Activated B cell treated with CpG ODN at 0.5 μM for 24 hours (primary cell): ENCODE measurements around the gene MGLL. TPM values are rescaled to one million over a fixed set of nuclear protein-coding genes. Genes with fewer than 3 reads are reported as not detected.

ENCODE experiments used
- ATAC-seq: fragments of 200-7000 bp; cut with Tn5 transposase; one replicate; pipeline ENCODE4 v1.10.0; 2021; ENCODE audit warnings: low read depth, mild to moderate bottlenecking, moderate library complexity
- CTCF ChIA-PET: fragments of 350-600 bp; sonication (Branson Sonifier 250); formaldehyde crosslinking; loops from one replicate; lab custom pipeline; 2021; ENCODE audit warnings: antibody characterized with exemption; lab: Charles Lee
- POLR2A ChIA-PET: fragments of 350-600 bp; sonication (Branson Sonifier 250); formaldehyde crosslinking; loops from one replicate; lab custom pipeline; 2021; ENCODE audit warnings: antibody characterized with exemption; lab: Charles Lee
- DNase-seq: peaks from one replicate; pipeline ENCODE4 v3.0.0; 2022
- H3K27ac Mint-ChIP-seq: one replicate; pipeline ENCODE4 v1.8.0; 2020; ENCODE audit warnings: mixed read lengths
- H3K27me3 Mint-ChIP-seq: one replicate; pipeline ENCODE4 v1.8.0; 2021; ENCODE audit warnings: mixed read lengths
- H3K36me3 Mint-ChIP-seq: one replicate; pipeline ENCODE4 v1.8.0; 2021; ENCODE audit warnings: low read depth, mixed read lengths
- H3K4me1 Mint-ChIP-seq: one replicate; pipeline ENCODE4 v1.8.0; 2021; ENCODE audit warnings: mixed read lengths
- H3K4me3 Mint-ChIP-seq: one replicate; pipeline ENCODE4 v1.8.0; 2020; ENCODE audit warnings: mild to moderate bottlenecking, mixed read lengths
- H3K9me3 Mint-ChIP-seq: one replicate; pipeline ENCODE4 v1.8.0; 2020; ENCODE audit warnings: mixed read lengths
- intact Hi-C: fragments of 100-400 bp; cut with micrococcal nuclease; formaldehyde crosslinking; loops from one replicate; pipeline ENCODE4 v1.15.1; 2024
- total RNA-seq: library from RNA; stranded (reverse); gene quantifications from 2 replicates; pipeline ENCODE4 v1.2.3, GENCODE V29; 2022
- TF ChIP-seq, protein P1 (sequence below): fragments of 200-600 bp; IDR thresholded peaks from one replicate; pipeline ENCODE4 v1.8.0; 2022; ENCODE audit warnings: antibody characterized with exemption, mild to moderate bottlenecking

Gene MGLL
- total RNA-seq, 1 donor from 2014 or later = 19.1 TPM

DNA sequence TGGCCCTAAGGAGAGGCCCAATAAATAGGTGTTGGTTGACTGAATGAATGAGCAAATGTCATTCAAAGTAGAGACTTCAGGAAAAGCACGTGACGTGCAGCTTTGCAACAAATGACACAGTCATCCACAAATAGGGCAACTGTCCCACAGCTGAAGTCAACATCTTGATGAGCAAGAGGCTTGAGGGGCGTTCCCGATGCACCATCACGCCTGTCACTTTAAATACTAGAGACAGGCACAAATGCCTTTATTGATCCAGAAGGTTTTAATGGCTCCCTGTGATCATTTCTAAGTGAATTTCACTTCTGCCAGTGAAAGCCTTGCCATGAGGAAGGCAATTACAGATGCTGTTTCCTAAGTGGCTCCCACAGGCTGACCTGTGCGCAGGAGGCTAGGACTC is 105.9 kb downstream of the MGLL start:
- Mint-ChIP-seq H3K27me3 (no peaks in the 10 kb centered on the region), H3K4me3 (no peak overlapping the region), H3K9me3 (no peaks in the 10 kb centered on the region), H3K4me1 (no peaks in the 10 kb centered on the region), H3K27ac (no peak overlapping the region), H3K36me3 (peaks cover 2% of the 10 kb centered on the region)
- DNase-seq = no peak
- ChIA-PET POLR2A (no interaction called here), CTCF (no interaction called here)
- no peak for ATAC-seq
- intact Hi-C loops = no loop called here
- TF ChIP-seq, protein P1, sequence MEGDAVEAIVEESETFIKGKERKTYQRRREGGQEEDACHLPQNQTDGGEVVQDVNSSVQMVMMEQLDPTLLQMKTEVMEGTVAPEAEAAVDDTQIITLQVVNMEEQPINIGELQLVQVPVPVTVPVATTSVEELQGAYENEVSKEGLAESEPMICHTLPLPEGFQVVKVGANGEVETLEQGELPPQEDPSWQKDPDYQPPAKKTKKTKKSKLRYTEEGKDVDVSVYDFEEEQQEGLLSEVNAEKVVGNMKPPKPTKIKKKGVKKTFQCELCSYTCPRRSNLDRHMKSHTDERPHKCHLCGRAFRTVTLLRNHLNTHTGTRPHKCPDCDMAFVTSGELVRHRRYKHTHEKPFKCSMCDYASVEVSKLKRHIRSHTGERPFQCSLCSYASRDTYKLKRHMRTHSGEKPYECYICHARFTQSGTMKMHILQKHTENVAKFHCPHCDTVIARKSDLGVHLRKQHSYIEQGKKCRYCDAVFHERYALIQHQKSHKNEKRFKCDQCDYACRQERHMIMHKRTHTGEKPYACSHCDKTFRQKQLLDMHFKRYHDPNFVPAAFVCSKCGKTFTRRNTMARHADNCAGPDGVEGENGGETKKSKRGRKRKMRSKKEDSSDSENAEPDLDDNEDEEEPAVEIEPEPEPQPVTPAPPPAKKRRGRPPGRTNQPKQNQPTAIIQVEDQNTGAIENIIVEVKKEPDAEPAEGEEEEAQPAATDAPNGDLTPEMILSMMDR = no peak

DNA sequence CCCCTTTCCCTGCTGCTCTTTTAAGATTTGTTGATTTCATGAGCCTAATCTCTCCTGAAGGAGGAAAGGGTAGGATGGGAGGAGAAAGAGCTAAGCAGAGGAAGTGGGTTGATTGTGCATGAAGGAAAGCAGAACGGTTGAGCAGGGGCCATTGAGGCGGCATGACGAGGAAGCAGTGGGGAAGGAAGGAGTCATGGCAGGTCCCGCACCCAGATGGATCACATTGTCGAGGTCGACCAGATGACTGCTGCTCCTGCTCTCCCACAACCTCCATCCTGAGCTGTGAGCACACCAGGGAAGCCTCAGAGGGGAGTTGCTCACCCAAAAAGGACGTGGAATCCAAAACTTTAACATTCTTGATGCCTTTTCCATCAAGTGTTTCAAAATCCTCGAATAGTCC is 106.8 kb downstream of the MGLL start:
- Mint-ChIP-seq H3K27ac (no peak overlapping the region), H3K4me3 (no peak overlapping the region), H3K4me1 (no peaks in the 10 kb centered on the region), H3K36me3 (peaks cover under 1% of the 10 kb centered on the region), H3K27me3 (no peaks in the 10 kb centered on the region), H3K9me3 (no peaks in the 10 kb centered on the region)
- ChIA-PET CTCF (no interaction called here), POLR2A (no interaction called here)
- intact Hi-C loops = no loop called here
- no peak for ATAC-seq
- TF ChIP-seq, protein P1 = no peak
- no peak for DNase-seq

DNA sequence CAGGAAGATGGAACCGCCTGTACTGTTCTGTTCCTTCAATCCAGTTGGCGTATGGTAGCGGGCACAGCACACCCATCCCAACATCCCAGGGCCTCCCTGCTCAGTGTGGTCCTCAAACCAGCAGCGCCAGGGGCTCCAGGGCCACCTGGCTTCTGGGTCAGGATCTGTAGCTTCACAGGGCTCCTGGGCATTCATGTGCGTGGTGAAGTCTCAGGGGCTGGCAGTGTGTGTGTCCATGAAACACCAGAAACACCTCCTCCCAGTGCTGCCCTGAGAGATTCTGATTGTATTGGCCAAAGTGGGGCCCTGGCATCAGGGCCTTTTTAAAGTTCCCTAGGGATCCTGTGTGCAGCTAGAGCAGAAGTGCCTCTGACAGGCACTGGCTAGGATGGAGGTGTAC is 107.4 kb downstream of the MGLL start:
- ChIA-PET CTCF (no interaction called here), POLR2A (no interaction called here)
- Mint-ChIP-seq H3K36me3 (no peaks in the 10 kb centered on the region), H3K4me1 (no peaks in the 10 kb centered on the region), H3K4me3 (no peak overlapping the region), H3K9me3 (no peaks in the 10 kb centered on the region), H3K27ac (no peak overlapping the region), H3K27me3 (no peaks in the 10 kb centered on the region)
- ATAC-seq (no peak), DNase-seq (no peak)
- TF ChIP-seq, protein P1 = no peak
- intact Hi-C loops = no loop called here

DNA sequence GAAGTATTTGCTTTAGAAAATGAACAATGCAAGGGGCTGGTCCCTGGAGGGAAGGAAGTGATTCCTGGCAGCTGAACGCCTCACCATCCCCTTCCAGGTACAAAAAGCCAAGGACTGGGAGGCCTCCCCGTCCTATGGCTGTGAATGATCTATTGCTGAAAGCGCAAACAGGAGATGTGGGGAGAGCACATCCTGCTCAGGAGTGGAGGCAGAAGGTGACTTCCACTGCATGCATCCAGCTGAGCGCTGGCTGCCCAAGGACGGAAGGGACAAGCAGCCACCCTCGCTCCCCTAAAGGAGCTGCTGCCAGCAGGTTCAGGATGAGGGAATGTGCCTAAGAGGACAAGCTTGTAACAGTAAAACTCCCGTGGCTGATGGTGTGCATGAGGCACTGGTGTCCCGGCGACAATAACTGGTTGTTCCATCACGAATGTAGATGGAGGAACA is 108.2 kb downstream of the MGLL start:
- Mint-ChIP-seq H3K36me3 (no peaks in the 10 kb centered on the region), H3K27me3 (no peaks in the 10 kb centered on the region), H3K4me1 (no peaks in the 10 kb centered on the region), H3K4me3 (no peak overlapping the region), H3K9me3 (no peaks in the 10 kb centered on the region), H3K27ac (no peak overlapping the region)
- DNase-seq = no peak
- ATAC-seq = no peak
- ChIA-PET POLR2A (no interaction called here), CTCF (no interaction called here)
- intact Hi-C loops = no loop called here
- TF ChIP-seq, protein P1 = no peak

DNA sequence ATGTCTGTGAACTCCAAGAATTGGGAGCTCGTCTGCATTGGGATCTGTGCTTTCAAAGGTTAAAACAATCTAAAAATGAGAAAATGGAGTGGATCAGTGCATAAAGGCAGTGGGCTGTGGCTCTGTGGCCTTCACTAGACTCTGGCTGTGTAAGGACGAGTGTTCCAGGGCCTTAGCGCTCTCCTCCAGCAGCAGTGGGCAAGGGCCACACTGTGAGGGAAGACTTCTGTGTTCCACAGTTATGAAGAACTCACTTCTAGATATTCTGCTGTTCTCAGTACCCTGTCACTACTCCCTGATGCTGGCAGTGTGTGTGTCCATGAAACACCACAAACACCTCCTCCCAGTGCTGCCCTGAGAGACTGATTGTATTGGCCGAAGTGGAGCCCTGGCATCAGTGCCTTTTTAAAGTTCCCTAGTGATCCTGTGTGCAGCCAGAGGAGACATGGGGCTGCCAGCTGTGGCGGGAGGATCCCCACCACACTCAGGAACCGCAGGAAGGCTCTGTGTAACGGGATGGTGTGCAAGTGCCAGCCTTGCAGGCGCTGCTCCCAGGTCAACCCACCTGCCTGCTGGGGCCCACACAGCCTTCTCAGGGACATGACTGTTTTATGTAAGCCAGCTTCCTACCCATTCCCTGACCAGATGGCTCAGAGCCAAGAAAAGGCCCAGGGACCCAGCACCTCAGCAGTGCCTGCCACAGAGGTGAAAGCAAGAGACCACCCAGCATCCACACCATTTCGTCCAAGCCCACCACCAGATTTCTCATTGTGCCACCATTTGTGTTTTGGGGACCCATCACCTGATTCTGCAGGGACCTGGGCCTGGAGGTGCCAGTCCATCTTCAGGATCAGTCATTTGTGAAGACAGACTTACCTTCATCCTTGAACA is 109.2 kb downstream of the MGLL start:
- no peak overlapping the region for H3K4me3 Mint-ChIP-seq
- no peaks in the 10 kb centered on the region for H3K9me3 Mint-ChIP-seq
- DNase-seq = no peak
- CTCF ChIA-PET = no interaction called here
- no peaks in the 10 kb centered on the region for H3K27me3 Mint-ChIP-seq
- intact Hi-C loops = no loop called here
- H3K36me3 Mint-ChIP-seq = no peaks in the 10 kb centered on the region
- ATAC-seq = no peak
- no peak overlapping the region for H3K27ac Mint-ChIP-seq
- H3K4me1 Mint-ChIP-seq = no peaks in the 10 kb centered on the region
- TF ChIP-seq, protein P1 = no peak
- POLR2A ChIA-PET = no interaction called here
